ENCODE results near the gene PLPP1. TPM values are rescaled to one million over a fixed set of nuclear protein-coding genes. Genes with fewer than 3 reads are reported as not detected.

Gene PLPP1
- total and polyA plus RNA-seq, 2 donors (not counting 1 experiment from before 2014, with no cell fraction given) = 5.5 to 8.8 TPM

GRCh38 chr5:55387865-55388264 lies 146.9 kb downstream of the PLPP1 start:
- peaks cover 10% of the 10 kb centered on the region for H4K20me1 ChIP-seq (ENCODE audit: control insufficient read depth, insufficient read depth, low read length, poor library complexity, severe bottlenecking)
- intact Hi-C loops (cut with micrococcal nuclease) = no loop called here
- no peak for TF ChIP-seq EZH2 (IDR thresholded peaks at IDR 0.05; ENCODE audit: borderline replicate concordance, insufficient read depth, low read depth, low read length, poor library complexity, severe bottlenecking)
- TF ChIP-seq CTCF (IDR thresholded peaks at IDR 0.05) = no peak
- no peak for DNase-seq
- no peak overlapping the region for H3K4me3 ChIP-seq (ENCODE audit: control extremely low read depth in 1 of 5, extremely low read depth in 1 of 5, insufficient read depth in 1 of 5, low read depth in 2 of 5, low read length in 4 of 5)
- Mint-ChIP-seq H3K4me3 (no peak overlapping the region), H3K4me1 (no peaks in the 10 kb centered on the region), H3K27ac (no peak overlapping the region), H3K9me3 (ENCODE audit: insufficient read depth) (peaks cover 8% of the 10 kb centered on the region), H3K27me3 (no peaks in the 10 kb centered on the region)
- no peak overlapping the region for H3K27ac ChIP-seq (ENCODE audit: low read length in 2 of 2)
- no peak for ATAC-seq (ENCODE audit: low read depth)
- no peak overlapping the region for H3K9ac ChIP-seq (ENCODE audit: low read length)
- H3K27me3 ChIP-seq (replicated peaks in 1 of 4; ENCODE audit: control extremely low read depth in 1 of 4, control insufficient read depth in 3 of 4, insufficient read depth in 4 of 4, low read length in 3 of 4) = no peaks in the 10 kb centered on the region
- peaks cover 0 to 10% (median 10%) of the 10 kb centered on the region in 3 donors for H3K9me3 ChIP-seq (ENCODE audit: control extremely low read depth in 1 of 3, control insufficient read depth in 2 of 3, insufficient read depth in 1 of 3, low read length in 2 of 3)
- no peak overlapping the region for H3K4me2 ChIP-seq (replicated peaks; ENCODE audit: low read depth, low read length, poor library complexity, severe bottlenecking)
- H3K79me2 ChIP-seq (ENCODE audit: control insufficient read depth, insufficient read depth, low read length) = peaks cover 6% of the 10 kb centered on the region
- ChIA-PET CTCF (no interaction called here), POLR2A (no interaction called here)
- no peaks in the 10 kb centered on the region for H3K4me1 ChIP-seq (ENCODE audit: control insufficient read depth in 2 of 2, insufficient read depth in 2 of 2, low read length in 2 of 2)
- H3K36me3 ChIP-seq (replicated peaks in 1 of 2; ENCODE audit: control extremely low read depth in 1 of 2, control insufficient read depth in 1 of 2, extremely low read depth in 1 of 2, insufficient read depth in 2 of 2, low read length in 1 of 2) = peaks cover 2 to 74% of the 10 kb centered on the region in 2 experiments
- no CpG with 5 or more reads among the region's 2 CpGs for WGBS (ENCODE audit: insufficient coverage)
- no peak overlapping the region for H2AFZ ChIP-seq (ENCODE audit: insufficient read depth, low read depth, low read length, poor library complexity, severe bottlenecking)

DNA sequence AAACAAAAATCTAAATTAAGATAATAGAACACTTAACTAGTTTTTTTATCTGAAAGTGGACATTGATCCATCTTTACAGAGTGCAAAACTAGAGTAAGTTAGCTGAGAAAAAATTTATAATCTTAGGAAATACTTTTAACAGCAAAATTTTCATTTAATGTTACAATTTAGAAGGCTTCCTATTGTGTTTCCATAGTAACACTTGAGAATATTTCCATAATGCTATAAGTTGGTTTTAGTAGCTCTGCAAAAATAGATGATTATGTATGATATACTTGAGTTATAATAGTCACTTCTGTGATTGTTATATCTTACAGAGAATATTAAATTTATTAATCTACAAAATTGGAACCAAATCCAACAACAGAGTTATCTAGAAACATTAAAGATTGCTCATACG lies 148.4 kb downstream of the PLPP1 start:
- H3K27ac ChIP-seq (ENCODE audit: low read length in 2 of 2) = no peak overlapping the region
- ATAC-seq (ENCODE audit: low read depth) (no peak), DNase-seq (no peak)
- no CpG with 5 or more reads among the region's 1 CpG for WGBS (ENCODE audit: insufficient coverage)
- peaks cover 0 to 14% (median 10%) of the 10 kb centered on the region in 3 donors for H3K9me3 ChIP-seq (ENCODE audit: control extremely low read depth in 1 of 3, control insufficient read depth in 2 of 3, insufficient read depth in 1 of 3, low read length in 2 of 3)
- ChIA-PET CTCF (no interaction called here), POLR2A (no interaction called here)
- H3K4me3 ChIP-seq (ENCODE audit: control extremely low read depth in 1 of 5, extremely low read depth in 1 of 5, insufficient read depth in 1 of 5, low read depth in 2 of 5, low read length in 4 of 5) = no peak overlapping the region
- Mint-ChIP-seq H3K4me3 (no peak overlapping the region), H3K27me3 (no peaks in the 10 kb centered on the region), H3K9me3 (ENCODE audit: insufficient read depth) (peaks cover 8% of the 10 kb centered on the region), H3K27ac (no peak overlapping the region), H3K4me1 (no peaks in the 10 kb centered on the region)
- peaks cover 3% of the 10 kb centered on the region for H3K79me2 ChIP-seq (ENCODE audit: control insufficient read depth, insufficient read depth, low read length)
- TF ChIP-seq EZH2 (IDR thresholded peaks at IDR 0.05; ENCODE audit: borderline replicate concordance, insufficient read depth, low read depth, low read length, poor library complexity, severe bottlenecking) = no peak
- TF ChIP-seq CTCF (IDR thresholded peaks at IDR 0.05) = no peak
- no peak overlapping the region for H3K9ac ChIP-seq (ENCODE audit: low read length)
- H3K27me3 ChIP-seq (replicated peaks in 1 of 4; ENCODE audit: control extremely low read depth in 1 of 4, control insufficient read depth in 3 of 4, insufficient read depth in 4 of 4, low read length in 3 of 4) = no peaks in the 10 kb centered on the region
- no peak overlapping the region for H3K4me2 ChIP-seq (replicated peaks; ENCODE audit: low read depth, low read length, poor library complexity, severe bottlenecking)
- intact Hi-C loops (cut with micrococcal nuclease) = no loop called here
- H3K36me3 ChIP-seq (replicated peaks in 1 of 2; ENCODE audit: control extremely low read depth in 1 of 2, control insufficient read depth in 1 of 2, extremely low read depth in 1 of 2, insufficient read depth in 2 of 2, low read length in 1 of 2) = peaks cover 2 to 68% of the 10 kb centered on the region in 2 experiments
- H2AFZ ChIP-seq (ENCODE audit: insufficient read depth, low read depth, low read length, poor library complexity, severe bottlenecking) = no peak overlapping the region
- peaks cover 10% of the 10 kb centered on the region for H4K20me1 ChIP-seq (ENCODE audit: control insufficient read depth, insufficient read depth, low read length, poor library complexity, severe bottlenecking)
- H3K4me1 ChIP-seq (ENCODE audit: control insufficient read depth in 2 of 2, insufficient read depth in 2 of 2, low read length in 2 of 2) = no peaks in the 10 kb centered on the region
